Activated CD8-positive, alpha-beta memory T cell treated with anti-CD3 and anti-CD28 coated beads, Interleukin-2, amount 50 U/mL, for 48 hours (primary cell): ENCODE results near the gene CCR5AS.

Experiments
- DNase-seq: peaks from one replicate; pipeline ENCODE4 v3.0.0-alpha.2; 2020

The CCR5AS gene

DNA sequence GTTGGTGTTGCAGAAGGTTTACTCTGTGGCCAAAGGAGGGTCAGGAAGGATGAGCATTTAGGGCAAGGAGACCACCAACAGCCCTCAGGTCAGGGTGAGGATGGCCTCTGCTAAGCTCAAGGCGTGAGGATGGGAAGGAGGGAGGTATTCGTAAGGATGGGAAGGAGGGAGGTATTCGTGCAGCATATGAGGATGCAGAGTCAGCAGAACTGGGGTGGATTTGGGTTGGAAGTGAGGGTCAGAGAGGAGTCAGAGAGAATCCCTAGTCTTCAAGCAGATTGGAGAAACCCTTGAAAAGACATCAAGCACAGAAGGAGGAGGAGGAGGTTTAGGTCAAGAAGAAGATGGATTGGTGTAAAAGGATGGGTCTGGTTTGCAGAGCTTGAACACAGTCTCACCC lies 32.1 kb downstream of the CCR5AS start:
- no peak for DNase-seq

DNA sequence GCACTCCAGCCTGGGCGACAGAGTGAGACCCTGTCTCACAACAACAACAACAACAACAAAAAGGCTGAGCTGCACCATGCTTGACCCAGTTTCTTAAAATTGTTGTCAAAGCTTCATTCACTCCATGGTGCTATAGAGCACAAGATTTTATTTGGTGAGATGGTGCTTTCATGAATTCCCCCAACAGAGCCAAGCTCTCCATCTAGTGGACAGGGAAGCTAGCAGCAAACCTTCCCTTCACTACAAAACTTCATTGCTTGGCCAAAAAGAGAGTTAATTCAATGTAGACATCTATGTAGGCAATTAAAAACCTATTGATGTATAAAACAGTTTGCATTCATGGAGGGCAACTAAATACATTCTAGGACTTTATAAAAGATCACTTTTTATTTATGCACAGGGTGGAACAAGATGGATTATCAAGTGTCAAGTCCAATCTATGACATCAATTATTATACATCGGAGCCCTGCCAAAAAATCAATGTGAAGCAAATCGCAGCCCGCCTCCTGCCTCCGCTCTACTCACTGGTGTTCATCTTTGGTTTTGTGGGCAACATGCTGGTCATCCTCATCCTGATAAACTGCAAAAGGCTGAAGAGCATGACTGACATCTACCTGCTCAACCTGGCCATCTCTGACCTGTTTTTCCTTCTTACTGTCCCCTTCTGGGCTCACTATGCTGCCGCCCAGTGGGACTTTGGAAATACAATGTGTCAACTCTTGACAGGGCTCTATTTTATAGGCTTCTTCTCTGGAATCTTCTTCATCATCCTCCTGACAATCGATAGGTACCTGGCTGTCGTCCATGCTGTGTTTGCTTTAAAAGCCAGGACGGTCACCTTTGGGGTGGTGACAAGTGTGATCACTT lies 34.1 kb downstream of the CCR5AS start:
- no peak for DNase-seq

DNA sequence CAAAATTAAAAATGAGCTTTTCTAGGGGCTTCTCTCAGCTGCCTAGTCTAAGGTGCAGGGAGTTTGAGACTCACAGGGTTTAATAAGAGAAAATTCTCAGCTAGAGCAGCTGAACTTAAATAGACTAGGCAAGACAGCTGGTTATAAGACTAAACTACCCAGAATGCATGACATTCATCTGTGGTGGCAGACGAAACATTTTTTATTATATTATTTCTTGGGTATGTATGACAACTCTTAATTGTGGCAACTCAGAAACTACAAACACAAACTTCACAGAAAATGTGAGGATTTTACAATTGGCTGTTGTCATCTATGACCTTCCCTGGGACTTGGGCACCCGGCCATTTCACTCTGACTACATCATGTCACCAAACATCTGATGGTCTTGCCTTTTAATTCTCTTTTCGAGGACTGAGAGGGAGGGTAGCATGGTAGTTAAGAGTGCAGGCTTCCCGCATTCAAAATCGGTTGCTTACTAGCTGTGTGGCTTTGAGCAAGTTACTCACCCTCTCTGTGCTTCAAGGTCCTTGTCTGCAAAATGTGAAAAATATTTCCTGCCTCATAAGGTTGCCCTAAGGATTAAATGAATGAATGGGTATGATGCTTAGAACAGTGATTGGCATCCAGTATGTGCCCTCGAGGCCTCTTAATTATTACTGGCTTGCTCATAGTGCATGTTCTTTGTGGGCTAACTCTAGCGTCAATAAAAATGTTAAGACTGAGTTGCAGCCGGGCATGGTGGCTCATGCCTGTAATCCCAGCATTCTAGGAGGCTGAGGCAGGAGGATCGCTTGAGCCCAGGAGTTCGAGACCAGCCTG lies 35.1 kb downstream of the CCR5AS start:
- no peak for DNase-seq

DNA sequence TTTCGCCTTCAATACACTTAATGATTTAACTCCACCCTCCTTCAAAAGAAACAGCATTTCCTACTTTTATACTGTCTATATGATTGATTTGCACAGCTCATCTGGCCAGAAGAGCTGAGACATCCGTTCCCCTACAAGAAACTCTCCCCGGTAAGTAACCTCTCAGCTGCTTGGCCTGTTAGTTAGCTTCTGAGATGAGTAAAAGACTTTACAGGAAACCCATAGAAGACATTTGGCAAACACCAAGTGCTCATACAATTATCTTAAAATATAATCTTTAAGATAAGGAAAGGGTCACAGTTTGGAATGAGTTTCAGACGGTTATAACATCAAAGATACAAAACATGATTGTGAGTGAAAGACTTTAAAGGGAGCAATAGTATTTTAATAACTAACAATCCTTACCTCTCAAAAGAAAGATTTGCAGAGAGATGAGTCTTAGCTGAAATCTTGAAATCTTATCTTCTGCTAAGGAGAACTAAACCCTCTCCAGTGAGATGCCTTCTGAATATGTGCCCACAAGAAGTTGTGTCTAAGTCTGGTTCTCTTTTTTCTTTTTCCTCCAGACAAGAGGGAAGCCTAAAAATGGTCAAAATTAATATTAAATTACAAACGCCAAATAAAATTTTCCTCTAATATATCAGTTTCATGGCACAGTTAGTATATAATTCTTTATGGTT lies 35.9 kb downstream of the CCR5AS start, which contains the start of gene CCR5:
Gene CCR5, plus strand, starts transcription at position 108 of the 680 bp plus-strand sequence. CDS start 1,957 bp downstream, outside the sequence.
- no peak for DNase-seq

DNA sequence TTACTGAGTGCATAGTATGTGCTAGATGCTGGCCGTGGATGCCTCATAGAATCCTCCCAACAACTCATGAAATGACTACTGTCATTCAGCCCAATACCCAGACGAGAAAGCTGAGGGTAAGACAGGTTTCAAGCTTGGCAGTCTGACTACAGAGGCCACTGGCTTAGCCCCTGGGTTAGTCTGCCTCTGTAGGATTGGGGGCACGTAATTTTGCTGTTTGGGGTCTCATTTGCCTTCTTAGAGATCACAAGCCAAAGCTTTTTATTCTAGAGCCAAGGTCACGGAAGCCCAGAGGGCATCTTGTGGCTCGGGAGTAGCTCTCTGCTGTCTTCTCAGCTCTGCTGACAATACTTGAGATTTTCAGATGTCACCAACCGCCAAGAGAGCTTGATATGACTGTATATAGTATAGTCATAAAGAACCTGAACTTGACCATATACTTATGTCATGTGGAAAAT lies 37.2 kb downstream of the CCR5AS start:
- peak; percentile 75 for DNase-seq

DNA sequence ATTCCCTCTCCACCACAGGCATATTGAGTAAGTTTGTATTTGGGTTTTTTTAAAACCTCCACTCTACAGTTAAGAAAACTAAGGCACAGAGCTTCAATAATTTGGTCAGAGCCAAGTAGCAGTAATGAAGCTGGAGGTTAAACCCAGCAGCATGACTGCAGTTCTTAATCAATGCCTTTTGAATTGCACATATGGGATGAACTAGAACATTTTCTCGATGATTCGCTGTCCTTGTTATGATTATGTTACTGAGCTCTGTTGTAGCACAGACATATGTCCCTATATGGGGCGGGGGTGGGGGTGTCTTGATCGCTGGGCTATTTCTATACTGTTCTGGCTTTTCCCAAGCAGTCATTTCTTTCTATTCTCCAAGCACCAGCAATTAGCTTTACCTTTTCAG lies 37.7 kb downstream of the CCR5AS start:
- no peak for DNase-seq

GRCh38 chr3:46368569-46368968 lies 38.3 kb downstream of the CCR5AS start:
- no peak for DNase-seq

- DNase-seq: no peak
Observed at GRCh38 chr3:46367811-46368210, 39.1 kb downstream of the CCR5AS start.

DNA sequence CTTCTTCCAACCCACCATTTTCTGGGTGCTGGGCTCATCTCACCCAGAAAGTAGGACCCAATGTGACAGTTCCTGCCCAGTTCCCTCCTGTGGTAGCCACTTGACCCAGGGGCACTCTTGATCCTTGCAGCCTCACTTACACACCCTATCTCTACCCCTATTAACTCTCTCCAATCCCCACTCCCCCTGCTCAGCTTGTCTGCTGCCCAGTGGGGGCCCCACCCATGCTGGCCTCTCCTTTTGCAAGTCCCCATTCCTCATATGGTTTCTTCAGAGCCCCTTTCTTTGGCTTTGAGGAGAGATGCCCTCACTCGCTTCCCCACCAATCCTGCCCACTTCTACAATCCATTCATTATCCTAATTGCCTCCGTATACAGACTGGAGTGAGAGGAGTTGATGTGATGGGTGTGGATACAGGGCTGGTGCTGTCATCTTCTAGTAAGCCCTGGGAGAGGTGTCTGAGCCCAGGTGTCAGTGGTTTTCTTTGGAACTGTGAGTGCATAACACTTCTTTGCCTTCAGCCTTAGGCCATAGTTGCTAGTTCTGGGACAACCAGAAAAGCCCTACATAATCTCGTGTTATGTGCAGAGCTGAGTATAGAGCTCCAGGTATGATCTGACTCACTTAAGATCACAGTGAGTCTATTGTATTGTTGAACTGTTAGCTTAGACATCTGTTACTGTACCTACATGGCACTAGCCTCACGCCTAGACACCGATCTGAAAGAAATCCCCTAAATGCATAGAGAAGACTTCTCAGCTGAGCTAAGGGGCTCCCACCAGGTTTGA lies 40.9 kb downstream of the CCR5AS start:
- no peak for DNase-seq

DNA sequence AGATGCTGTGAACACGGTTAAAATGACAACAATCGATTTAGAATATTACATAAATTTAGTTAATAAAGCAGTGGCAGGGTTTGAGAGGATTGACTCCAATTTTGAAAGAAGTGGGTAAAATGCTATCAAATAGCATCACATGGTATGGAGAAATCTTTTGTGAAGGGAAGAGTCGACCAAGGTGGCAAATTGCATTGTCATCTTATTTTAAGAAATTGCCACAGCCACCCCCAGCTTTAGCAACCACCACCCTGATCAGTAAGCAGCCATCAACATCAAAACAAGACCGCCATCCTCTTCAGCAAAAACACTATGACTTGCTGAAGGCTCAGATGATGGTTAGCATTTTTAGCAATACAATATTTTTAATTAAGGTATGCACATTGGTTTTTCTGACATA lies 41.8 kb downstream of the CCR5AS start:
- DNase-seq: no peak

GRCh38 chr3:46361408-46362283 lies 45.2 kb downstream of the CCR5AS start:
- no peak for DNase-seq

DNA sequence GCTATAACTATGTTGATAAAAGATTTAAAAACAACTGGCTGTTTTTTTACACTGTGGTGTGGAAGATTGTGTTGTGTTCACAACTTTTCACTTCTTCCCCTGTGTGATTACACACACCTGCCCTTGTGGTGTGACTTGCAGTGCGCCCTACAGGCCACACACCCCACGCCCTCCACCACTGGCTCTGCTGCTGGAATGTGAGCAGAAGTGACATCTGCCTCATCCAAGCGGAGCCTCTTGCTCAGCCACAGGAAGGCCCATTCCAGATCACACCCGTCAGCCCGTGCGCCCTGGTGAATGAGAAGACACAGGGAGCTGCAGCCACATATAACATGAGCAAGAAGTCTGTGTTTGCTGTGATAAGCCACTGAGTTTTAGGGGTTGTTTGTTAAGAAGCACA lies 46.0 kb downstream of the CCR5AS start:
- DNase-seq: no peak

DNA sequence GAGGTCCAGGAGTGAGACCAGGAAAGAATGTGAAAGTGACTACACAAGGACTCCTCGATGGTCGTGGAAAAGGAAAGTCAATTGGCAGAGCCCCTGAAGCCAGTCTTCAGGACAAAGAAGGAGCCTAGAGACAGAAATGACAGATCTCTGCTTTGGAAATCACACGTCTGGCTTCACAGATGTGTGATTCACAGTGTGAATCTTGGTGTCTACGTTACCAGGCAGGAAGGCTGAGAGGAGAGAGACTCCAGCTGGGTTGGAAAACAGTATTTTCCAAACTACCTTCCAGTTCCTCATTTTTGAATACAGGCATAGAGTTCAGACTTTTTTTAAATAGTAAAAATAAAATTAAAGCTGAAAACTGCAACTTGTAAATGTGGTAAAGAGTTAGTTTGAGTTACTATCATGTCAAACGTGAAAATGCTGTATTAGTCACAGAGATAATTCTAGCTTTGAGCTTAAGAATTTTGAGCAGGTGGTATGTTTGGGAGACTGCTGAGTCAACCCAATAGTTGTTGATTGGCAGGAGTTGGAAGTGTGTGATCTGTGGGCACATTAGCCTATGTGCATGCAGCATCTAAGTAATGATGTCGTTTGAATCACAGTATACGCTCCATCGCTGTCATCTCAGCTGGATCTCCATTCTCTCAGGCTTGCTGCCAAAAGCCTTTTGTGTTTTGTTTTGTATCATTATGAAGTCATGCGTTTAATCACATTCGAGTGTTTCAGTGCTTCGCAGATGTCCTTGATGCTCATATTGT lies 47.0 kb downstream of the CCR5AS start:
- DNase-seq: no peak

DNA sequence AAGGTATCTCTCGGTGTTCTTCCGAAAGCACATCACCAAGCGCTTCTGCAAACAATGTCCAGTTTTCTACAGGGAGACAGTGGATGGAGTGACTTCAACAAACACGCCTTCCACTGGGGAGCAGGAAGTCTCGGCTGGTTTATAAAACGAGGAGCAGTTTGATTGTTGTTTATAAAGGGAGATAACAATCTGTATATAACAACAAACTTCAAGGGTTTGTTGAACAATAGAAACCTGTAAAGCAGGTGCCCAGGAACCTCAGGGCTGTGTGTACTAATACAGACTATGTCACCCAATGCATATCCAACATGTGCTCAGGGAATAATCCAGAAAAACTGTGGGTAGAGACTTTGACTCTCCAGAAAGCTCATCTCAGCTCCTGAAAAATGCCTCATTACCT lies 48.4 kb downstream of the CCR5AS start:
- DNase-seq: no peak

- no peak for DNase-seq
Observed at GRCh38 chr3:46356909-46357308, 50.0 kb downstream of the CCR5AS start.

DNA sequence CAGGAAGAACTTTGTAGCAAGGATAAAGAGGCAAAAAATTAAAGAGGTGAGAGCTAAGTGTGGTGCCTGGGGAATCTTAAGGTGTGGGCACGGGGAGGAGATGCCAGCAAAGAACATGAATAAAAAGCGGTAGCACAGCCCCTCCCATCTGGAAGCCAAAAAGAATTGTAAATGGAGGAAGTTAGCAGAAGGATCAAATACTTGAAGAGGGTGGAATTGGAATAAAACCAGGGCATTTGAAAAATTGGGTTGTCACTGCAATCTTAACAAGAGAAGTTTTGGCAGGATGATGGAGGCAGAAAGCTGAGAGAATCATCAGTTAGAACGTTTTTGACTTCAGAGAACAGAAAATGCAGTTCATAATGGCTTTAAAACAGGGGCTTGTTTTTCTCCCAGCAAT lies 50.6 kb downstream of the CCR5AS start:
- no peak for DNase-seq

- no peak for DNase-seq
Observed at GRCh38 chr3:46354984-46355383, 51.9 kb downstream of the CCR5AS start.

- no peak for DNase-seq
Observed at GRCh38 chr3:46354478-46354877, 52.4 kb downstream of the CCR5AS start.

DNA sequence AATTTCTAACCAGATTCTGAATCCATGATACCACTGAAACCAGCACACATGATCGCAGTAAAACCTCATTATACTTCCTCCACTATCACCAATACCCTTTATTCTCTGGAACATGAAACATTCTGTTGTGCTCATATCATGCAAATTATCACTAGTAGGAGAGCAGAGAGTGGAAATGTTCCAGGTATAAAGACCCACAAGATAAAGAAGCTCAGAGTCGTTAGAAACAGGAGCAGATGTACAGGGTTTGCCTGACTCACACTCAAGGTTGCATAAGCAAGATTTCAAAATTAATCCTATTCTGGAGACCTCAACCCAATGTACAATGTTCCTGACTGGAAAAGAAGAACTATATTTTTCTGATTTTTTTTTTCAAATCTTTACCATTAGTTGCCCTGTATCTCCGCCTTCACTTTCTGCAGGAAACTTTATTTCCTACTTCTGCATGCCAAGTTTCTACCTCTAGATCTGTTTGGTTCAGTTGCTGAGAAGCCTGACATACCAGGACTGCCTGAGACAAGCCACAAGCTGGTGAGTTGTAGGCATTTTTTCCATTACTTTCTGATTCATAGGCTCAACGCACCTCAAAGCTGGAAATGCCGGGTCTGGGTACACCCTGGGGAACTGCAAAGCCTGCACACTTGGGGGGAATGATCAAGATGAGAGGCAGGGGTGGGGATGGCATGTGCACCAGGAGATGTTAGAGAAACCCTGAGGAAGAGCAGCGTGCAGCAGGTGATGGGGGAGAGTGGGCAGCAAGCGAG lies 53.0 kb downstream of the CCR5AS start, which contains the start of gene CCR2:
Gene CCR2, plus strand, starts transcription at position 465 of the 764 bp plus-strand sequence. CDS start 3,417 bp downstream, outside the sequence.
- peak; percentile 63 for DNase-seq

DNA sequence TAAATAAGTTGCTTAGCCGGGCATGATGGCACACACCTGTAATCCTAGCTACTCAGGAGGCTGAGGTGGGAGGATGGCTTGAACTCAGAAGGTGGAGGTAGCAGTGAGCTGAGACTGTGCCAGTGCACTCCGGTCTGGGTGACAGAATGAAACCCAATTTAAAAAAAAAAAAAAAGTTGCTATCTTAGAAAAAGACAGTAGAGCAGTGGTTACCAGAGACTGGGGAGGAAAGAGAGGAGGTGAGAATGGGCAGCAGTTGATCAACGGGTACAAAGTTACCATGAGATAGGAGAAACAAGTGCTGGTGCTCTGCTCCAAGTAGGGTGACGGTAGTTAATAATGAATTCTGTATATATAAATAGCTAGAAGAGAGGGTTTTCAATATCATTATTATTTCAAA lies 53.8 kb downstream of the CCR5AS start:
- no peak for DNase-seq
